Measurements from ENCODE around the gene UBL4B. TPM values are rescaled to one million over a fixed set of nuclear protein-coding genes. Genes with fewer than 3 reads are reported as not detected.

UBL4B gene
- total RNA-seq, 2 experiments from 2014 or later = not detected

- CTCF ChIA-PET = no interaction called here
Measured at GRCh38 chr1:110136911-110137310, 24.7 kb downstream of the UBL4B start.

GRCh38 chr1:110138956-110139355, 26.7 kb downstream of the UBL4B start:
- CTCF ChIA-PET = no interaction called here
- POLR2A ChIA-PET = no interaction called here

More at GRCh38 chr1:110136911-110137310, 24.7 kb downstream of the UBL4B start:
- POLR2A ChIA-PET = no interaction called here

DNA sequence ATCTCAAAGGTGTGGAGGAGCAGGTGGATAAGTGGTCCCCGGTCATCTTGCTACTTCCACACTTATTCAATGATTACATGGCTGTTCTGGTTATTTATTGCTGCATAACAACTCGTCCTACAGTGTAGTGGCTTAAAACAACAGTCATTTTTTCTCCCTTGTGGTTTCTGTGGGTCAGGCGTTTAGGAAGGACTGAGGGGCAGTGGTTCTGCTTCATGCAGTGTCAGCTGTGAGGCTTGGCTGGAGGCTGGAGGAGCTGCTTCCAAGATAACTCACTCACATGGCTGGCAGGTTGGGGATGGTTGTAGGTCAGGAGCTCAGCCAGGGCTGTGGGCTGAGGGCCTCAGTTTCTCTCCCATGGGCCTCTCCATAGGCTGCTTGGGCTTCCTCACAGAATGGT, 32.1 kb downstream of the UBL4B start:
- ChIA-PET CTCF (no interaction called here), POLR2A (no interaction called here)

- ChIA-PET POLR2A (no interaction called here), CTCF (no interaction called here)
Measured at GRCh38 chr1:110148961-110149360, 36.7 kb downstream of the UBL4B start.

DNA sequence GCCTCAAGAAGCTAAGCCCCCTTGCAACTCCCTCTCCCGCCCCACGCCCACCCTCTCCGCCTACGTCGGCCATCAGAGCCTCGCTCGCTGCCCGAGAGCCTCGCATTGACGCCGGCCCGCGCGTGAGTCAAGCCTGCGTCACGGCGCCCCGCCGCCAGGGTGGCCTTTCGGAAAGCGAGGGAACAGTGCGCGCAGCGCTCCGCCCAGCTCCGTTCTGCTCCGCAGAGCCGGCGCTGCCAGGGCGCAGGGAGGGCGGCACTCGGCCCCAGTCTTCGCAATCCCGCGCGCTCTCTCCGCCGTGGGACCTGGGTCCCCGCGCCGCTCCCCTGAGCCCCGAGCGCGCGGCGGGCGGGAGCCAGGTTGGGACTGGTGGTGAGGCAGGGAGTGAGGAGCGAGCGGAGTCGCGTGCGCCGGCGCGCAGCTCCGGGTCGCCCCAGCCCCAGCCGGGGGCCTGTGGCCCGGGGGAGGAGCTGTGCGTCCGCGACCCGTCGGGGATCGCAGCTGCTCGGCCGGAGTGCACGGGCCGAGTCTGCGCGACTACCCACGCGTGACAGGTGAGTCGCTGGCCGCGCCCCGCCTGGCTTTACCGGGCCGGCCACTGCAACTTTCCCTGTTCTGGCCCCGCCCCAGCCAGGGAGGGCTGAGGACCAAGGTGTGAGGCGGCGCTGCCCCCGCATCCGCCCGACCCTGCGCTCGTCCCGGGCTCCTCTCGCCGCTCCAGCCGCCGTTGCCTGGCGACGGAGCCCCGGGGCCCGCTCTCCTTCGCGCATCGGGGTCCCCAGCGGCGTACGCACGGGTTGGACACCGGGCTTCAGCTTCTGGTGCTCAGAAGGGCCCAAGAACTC, 38.3 kb downstream of the UBL4B start, which contains the start of gene SLC6A17:
Gene SLC6A17, plus strand, starts transcription at position 165 of the 845 bp plus-strand sequence. CDS start 16,436 bp downstream, outside the sequence.
- ChIA-PET POLR2A (no interaction called here), CTCF (interaction anchor here (0.5 kb wide), 1 partner anchor 188 kb away, joined by 3 read pairs; no protein-coding TSS in a partner anchor)

DNA sequence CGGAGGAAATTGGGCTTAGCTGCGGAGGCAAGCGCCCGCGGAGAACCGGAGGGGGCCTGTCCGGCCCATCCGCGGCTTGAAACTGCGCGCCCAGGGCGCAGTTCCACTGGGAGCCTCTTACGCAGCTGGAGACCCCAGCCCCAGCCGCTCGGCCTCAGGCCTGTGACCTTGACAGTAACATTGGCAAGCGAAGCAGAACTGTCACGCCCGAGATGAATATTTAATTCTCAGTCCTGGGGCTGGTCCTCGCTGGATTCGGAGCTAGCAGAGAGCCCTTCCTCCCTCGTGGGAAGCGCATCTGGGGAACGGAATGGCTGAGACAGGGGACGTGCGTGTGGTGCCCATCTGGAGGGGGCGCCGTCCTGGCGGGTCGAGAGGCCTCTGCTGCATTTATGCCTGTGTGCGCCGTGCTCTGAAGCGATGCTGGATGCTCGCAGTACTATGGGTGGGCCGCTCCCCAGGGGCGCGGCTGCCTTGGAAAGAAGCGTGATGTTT, 39.0 kb downstream of the UBL4B start:
- ChIA-PET CTCF (interaction anchor here (1.2 kb wide), 1 partner anchor 8 kb away, joined by 3 read pairs; no protein-coding TSS in a partner anchor), POLR2A (no interaction called here)

GRCh38 chr1:110152133-110152785, 40.0 kb downstream of the UBL4B start:
- ChIA-PET POLR2A (no interaction called here), CTCF (interaction anchor here (0.5 to 1.2 kb wide), 2 partner anchors 9 to 393 kb away, joined by 3 read pairs; no protein-coding TSS in a partner anchor)

GRCh38 chr1:110153407-110153950, 41.2 kb downstream of the UBL4B start:
- ChIA-PET CTCF (no interaction called here), POLR2A (no interaction called here)

DNA sequence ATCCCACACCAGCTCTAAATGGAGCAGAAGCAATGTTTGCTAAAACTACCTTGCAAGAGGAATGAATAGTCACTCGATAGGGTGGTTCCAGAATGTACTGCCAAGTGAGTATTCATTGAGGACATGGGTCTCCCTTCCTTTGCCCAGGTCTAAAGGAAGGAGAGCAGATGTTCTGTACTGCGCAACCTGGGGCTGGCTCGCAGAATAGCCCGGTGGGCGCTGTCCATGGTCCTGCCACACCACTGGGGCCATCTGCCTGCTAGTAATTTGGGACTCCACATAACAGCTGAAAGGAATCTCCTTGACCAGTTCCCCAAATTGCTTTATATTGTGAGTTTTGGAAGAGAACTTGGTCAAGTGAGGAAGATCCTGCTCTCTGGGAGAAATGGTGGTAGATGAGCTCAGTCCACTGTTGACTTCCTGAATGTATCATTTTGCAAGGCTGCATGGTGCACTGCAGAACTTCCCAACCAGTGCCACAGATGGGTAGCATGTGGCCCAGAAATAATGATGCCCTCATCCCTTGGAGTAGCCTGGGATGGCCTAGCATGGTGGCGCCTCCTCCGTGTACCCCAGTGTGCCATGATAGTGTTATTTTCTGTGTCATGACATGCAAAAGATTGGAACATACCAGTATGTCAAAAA, 43.8 kb downstream of the UBL4B start:
- POLR2A ChIA-PET = no interaction called here
- CTCF ChIA-PET = no interaction called here

GRCh38 chr1:110158261-110158660, 46.0 kb downstream of the UBL4B start:
- ChIA-PET POLR2A (no interaction called here), CTCF (no interaction called here)

- POLR2A ChIA-PET = no interaction called here
- CTCF ChIA-PET = no interaction called here
Measured at GRCh38 chr1:110159168-110159567, 46.9 kb downstream of the UBL4B start.

- ChIA-PET POLR2A (no interaction called here), CTCF (no interaction called here)
Measured at GRCh38 chr1:110160538-110161100, 48.4 kb downstream of the UBL4B start.

GRCh38 chr1:110161165-110161564, 48.9 kb downstream of the UBL4B start:
- ChIA-PET POLR2A (no interaction called here), CTCF (no interaction called here)

DNA sequence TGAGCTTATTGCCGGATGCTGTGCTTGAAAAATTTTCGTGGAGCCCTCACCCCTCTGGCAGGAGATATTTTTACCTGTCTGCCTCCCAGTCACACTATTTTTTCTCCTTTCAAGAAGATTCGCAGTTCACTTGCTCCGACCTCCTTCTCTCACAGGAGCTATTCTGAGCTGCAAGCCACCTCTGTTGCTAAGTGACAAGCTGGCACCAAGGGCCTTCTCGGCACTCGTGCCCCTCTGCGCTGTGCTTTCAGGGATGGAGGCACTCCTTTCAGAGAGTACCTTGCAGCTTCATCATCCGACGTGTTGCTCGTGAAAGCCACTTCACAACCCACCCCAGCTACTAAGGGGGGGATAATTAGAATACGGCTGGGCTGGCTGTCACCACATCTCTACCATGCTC, 49.6 kb downstream of the UBL4B start:
- CTCF ChIA-PET = no interaction called here
- POLR2A ChIA-PET = no interaction called here

Other genes starting within 250 kb of the UBL4B start
- 10 to 100 TPM; 44.8 to 46.6 TPM for gene CSF1, start 201.6 kb upstream of the UBL4B start, total RNA-seq
- 10 to 100 TPM; 63.0 to 67.1 TPM for gene AHCYL1, start 127.7 kb upstream of the UBL4B start, total RNA-seq
- gene STRIP1, start 77.8 kb upstream of the UBL4B start, total RNA-seq = 10 to 100 TPM; 32.3 to 32.7 TPM
- not detected for gene ALX3, start 41.8 kb upstream of the UBL4B start, total RNA-seq
- under 1 TPM; 0.10 to 0.13 TPM for gene SLC6A17, start 38.1 kb downstream of the UBL4B start, total RNA-seq
- 1 to 10 TPM; 9.4 to 9.8 TPM for gene KCNC4, start 97.9 kb downstream of the UBL4B start, total RNA-seq
- gene RBM15, start 226.9 kb downstream of the UBL4B start, total RNA-seq = 10 to 100 TPM; 53.6 to 56.6 TPM